IMR-90 (cell line): Measurements from ENCODE around the gene RSL1D1.

Source experiments
- CEBPB ChIP-seq: IDR thresholded peaks from 2 replicates; pipeline ENCODE4 v1.6.1; 2012; ENCODE audit warnings: low read depth, low read length, improper control_type of control experiment
- CTCF ChIP-seq: conservative IDR thresholded peaks from 2 replicates; pipeline ENCODE4 v1.5.1; 2012; ENCODE audit warnings: mild to moderate bottlenecking, low read depth, low read length, improper control_type of control experiment
- FOS ChIP-seq: fragments of 150-350 bp; IDR thresholded peaks from 2 replicates; pipeline ENCODE4 v1.6.1; 2016; ENCODE audit warnings: low read depth, low read length
- MAZ ChIP-seq: IDR thresholded peaks from 2 replicates; pipeline ENCODE4 v1.6.1; 2012; ENCODE audit warnings: low read depth, mild to moderate bottlenecking, low read length, improper control_type of control experiment, moderate library complexity, borderline replicate concordance
- POLR2A ChIP-seq: IDR thresholded peaks from 2 replicates; pipeline ENCODE4 v1.6.1; 2012; ENCODE audit warnings: mild to moderate bottlenecking, low read depth, low read length
- RCOR1 ChIP-seq: IDR thresholded peaks from 2 replicates; pipeline ENCODE4 v1.6.1; 2012; ENCODE audit warnings: mild to moderate bottlenecking, low read length, improper control_type of control experiment; ENCODE audit not compliant: insufficient replicate concordance
- RFX5 ChIP-seq: IDR thresholded peaks from 2 replicates; pipeline ENCODE4 v1.8.0; 2012; ENCODE audit warnings: low read depth, mild to moderate bottlenecking, low read length, moderate library complexity
- SMC3 ChIP-seq: fragments of 150-350 bp; IDR thresholded peaks from 2 replicates; pipeline ENCODE4 v1.6.1; 2016; ENCODE audit warnings: low read depth, mild to moderate bottlenecking, antibody characterized with exemption, low read length, moderate library complexity

- no peak for TF ChIP-seq CTCF
- TF ChIP-seq POLR2A, result no peak
- TF ChIP-seq RCOR1, result no peak
- TF ChIP-seq RFX5, result no peak
- no peak for TF ChIP-seq FOS
- no peak for TF ChIP-seq SMC3
- no peak for TF ChIP-seq CEBPB
- no peak for TF ChIP-seq MAZ
These were observed 22.6 kb downstream of the RSL1D1 start for GRCh38 chr16:11828696-11829095.
